Measurements from ENCODE around the gene UGT2B28.
"Not testable (repeated sequence)": the region's sequence is repeated elsewhere in the genome, so short reads cannot be mapped to it uniquely, and the experiment has no call there.

UGT2B28 gene

GRCh38 chr4:69280081-69280480 is at the start of gene UGT2B28:
TSS of gene UGT2B28 (plus strand) at chr4:69280475. CDS start at chr4:69280501, 26 bp downstream.
- DNase-seq, result not testable (repeated sequence)

- no peak for DNase-seq
Observed at GRCh38 chr4:69239092-69239491, 41.2 kb upstream of the UGT2B28 start.

GRCh38 chr4:69239557-69240168 is 40.6 kb upstream of the UGT2B28 start:
- DNase-seq, result no peak

- not testable (repeated sequence) for DNase-seq
Observed at GRCh38 chr4:69240787-69241186, 39.5 kb upstream of the UGT2B28 start.

GRCh38 chr4:69241746-69242145 is 38.5 kb upstream of the UGT2B28 start:
- not testable (repeated sequence) for DNase-seq

GRCh38 chr4:69242562-69243240 is 37.6 kb upstream of the UGT2B28 start:
- DNase-seq, result not testable (repeated sequence)

GRCh38 chr4:69250884-69251283 is 29.4 kb upstream of the UGT2B28 start:
- not testable (repeated sequence) for DNase-seq

GRCh38 chr4:69253147-69253772 is 27.0 kb upstream of the UGT2B28 start:
- DNase-seq, result not testable (repeated sequence)

GRCh38 chr4:69268612-69269011 is 11.7 kb upstream of the UGT2B28 start:
- not testable (repeated sequence) for DNase-seq

- not testable (repeated sequence) for DNase-seq
Observed at GRCh38 chr4:69296356-69296755, 16.1 kb downstream of the UGT2B28 start.

- not testable (repeated sequence) for DNase-seq
Observed at GRCh38 chr4:69308426-69309033, 28.3 kb downstream of the UGT2B28 start.

GRCh38 chr4:69309549-69310076 is 29.3 kb downstream of the UGT2B28 start:
- not testable (repeated sequence) for DNase-seq

- not testable (repeated sequence) for DNase-seq
Observed at GRCh38 chr4:69310262-69310661, 30.0 kb downstream of the UGT2B28 start.

GRCh38 chr4:69317669-69318298 is 37.5 kb downstream of the UGT2B28 start:
- DNase-seq, result not testable (repeated sequence)

- DNase-seq, result no peak
Observed at GRCh38 chr4:69321153-69321729, 41.0 kb downstream of the UGT2B28 start.

GRCh38 chr4:69322055-69322454 is 41.8 kb downstream of the UGT2B28 start:
- DNase-seq, result no peak

GRCh38 chr4:69323284-69323683 is 43.0 kb downstream of the UGT2B28 start:
- no peak for DNase-seq

GRCh38 chr4:69330345-69331047 is 50.2 kb downstream of the UGT2B28 start:
- DNase-seq, result no peak

GRCh38 chr4:69331304-69331703 is 51.0 kb downstream of the UGT2B28 start:
- not testable (repeated sequence) for DNase-seq

- not testable (repeated sequence) for DNase-seq
Observed at GRCh38 chr4:69335485-69335884, 55.2 kb downstream of the UGT2B28 start.

- not testable (repeated sequence) for DNase-seq
Observed at GRCh38 chr4:69343114-69343513, 62.8 kb downstream of the UGT2B28 start.
